ENCODE data around the gene BTNL9.
"Not testable (repeated sequence)": the region's sequence is repeated elsewhere in the genome, so short reads cannot be mapped to it uniquely, and the experiment has no call there.

BTNL9 gene

DNA sequence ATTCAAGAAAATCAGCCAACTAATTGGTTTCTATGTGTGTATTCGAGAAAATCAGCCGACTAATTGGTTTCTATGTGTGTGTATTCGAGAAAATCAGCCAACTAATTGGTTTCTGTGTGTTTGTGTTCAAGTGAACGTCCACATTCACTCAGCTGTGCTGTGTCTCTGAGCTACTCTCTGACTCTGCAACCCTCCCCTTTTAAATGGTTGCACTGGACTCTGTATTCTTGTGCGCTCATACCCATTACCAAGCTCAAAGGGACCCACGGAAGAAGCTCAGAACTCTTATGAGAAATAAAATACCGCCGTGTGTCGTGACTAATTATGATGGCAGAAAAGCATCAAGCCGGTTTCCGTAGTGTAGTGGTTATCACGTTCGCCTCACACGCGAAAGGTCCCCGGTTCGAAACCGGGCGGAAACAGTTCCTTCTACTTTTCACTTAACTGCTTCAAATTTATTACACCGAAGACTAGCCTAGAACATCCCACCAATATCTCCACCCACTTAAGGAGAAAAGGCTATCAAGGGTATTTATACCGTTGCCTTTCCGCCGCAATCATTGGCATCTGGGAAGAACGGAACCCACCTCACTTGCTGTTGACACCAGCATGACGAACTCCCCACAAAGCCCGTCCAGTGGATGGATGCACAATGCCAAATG lies 56.8 kb downstream of the BTNL9 start:
- H3K9me3 ChIP-seq (ENCODE audit: control insufficient read depth in 5 of 5, low read length in 5 of 5); H3K4me1 ChIP-seq (ENCODE audit: control insufficient read depth in 5 of 5, insufficient read depth in 5 of 5, low read length in 5 of 5): not testable (repeated sequence)
- H3K27me3 ChIP-seq (ENCODE audit: control insufficient read depth in 5 of 5, insufficient read depth in 4 of 5, low read length in 5 of 5), result peaks cover 18 to 31% (median 21%) of the 10 kb centered on the region in 5 donors

GRCh38 chr5:181097383-181097753 lies 57.3 kb downstream of the BTNL9 start:
- H3K27me3 ChIP-seq (ENCODE audit: control insufficient read depth in 5 of 5, insufficient read depth in 4 of 5, low read length in 5 of 5), result peaks cover 14 to 29% (median 20%) of the 10 kb centered on the region in 5 donors
- H3K27ac ChIP-seq (ENCODE audit: low read depth, low read length); H3K4me3 ChIP-seq (ENCODE audit: low read depth in 1 of 5, low read length in 5 of 5); H3K4me1 ChIP-seq (ENCODE audit: control insufficient read depth in 5 of 5, insufficient read depth in 5 of 5, low read length in 5 of 5); H3K36me3 ChIP-seq (ENCODE audit: control insufficient read depth in 5 of 5, insufficient read depth in 5 of 5, low read length in 5 of 5); H3K9me3 ChIP-seq (ENCODE audit: control insufficient read depth in 5 of 5, low read length in 5 of 5); H3K9ac ChIP-seq (ENCODE audit: low read length in 5 of 5): not testable (repeated sequence)

More for the DNA sequence above, 56.8 kb downstream of the BTNL9 start:
- not testable (repeated sequence) for H3K4me3 ChIP-seq (ENCODE audit: low read depth in 1 of 5, low read length in 5 of 5); H3K9ac ChIP-seq (ENCODE audit: low read length in 5 of 5); H3K36me3 ChIP-seq (ENCODE audit: control insufficient read depth in 5 of 5, insufficient read depth in 5 of 5, low read length in 5 of 5); H3K27ac ChIP-seq (ENCODE audit: low read depth, low read length)

DNA sequence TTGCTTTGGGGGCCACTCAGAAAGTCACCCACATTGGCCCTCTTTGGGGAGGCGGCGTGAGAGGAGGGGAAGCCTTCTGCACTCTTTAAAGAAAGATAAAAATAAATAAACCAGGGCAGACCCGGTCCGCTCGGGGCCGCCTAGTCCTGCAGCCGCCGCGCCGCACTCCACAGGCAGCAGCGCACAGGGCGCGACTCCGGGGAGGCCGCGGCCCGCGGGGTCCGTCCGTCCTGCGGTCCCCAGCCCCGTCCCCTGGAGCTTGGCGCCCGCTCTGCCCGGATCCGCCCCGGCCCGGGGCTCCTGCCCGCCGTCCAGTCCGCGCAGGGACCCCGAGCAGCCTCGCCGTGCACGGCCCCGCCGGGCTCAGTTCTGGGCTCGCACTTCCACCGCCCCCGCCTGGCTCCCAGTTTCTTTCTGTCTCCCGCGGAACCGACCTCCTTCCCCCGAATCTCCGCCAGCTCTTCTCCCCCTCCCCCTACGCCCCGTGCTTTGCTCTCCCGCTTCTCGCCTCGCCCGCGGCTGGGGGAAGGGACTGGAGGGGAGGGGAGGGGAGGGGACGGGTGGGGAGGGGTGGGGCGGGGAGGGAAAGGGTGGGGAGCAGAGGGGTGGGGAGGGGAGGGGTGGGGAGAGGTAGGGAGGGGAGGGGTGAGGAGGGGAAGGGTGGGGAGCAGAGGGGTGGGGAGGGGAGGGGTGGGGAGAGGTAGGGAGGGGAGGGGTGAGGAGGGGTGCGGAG lies 57.9 kb downstream of the BTNL9 start:
- H3K9me3 ChIP-seq (ENCODE audit: control insufficient read depth in 5 of 5, low read length in 5 of 5); H3K36me3 ChIP-seq (ENCODE audit: control insufficient read depth in 5 of 5, insufficient read depth in 5 of 5, low read length in 5 of 5); H3K4me3 ChIP-seq (ENCODE audit: low read depth in 1 of 5, low read length in 5 of 5); H3K9ac ChIP-seq (ENCODE audit: low read length in 5 of 5); H3K4me1 ChIP-seq (ENCODE audit: control insufficient read depth in 5 of 5, insufficient read depth in 5 of 5, low read length in 5 of 5); H3K27ac ChIP-seq (ENCODE audit: low read depth, low read length): not testable (repeated sequence)
- peaks cover 11 to 24% (median 18%) of the 10 kb centered on the region in 5 donors for H3K27me3 ChIP-seq (ENCODE audit: control insufficient read depth in 5 of 5, insufficient read depth in 4 of 5, low read length in 5 of 5)

DNA sequence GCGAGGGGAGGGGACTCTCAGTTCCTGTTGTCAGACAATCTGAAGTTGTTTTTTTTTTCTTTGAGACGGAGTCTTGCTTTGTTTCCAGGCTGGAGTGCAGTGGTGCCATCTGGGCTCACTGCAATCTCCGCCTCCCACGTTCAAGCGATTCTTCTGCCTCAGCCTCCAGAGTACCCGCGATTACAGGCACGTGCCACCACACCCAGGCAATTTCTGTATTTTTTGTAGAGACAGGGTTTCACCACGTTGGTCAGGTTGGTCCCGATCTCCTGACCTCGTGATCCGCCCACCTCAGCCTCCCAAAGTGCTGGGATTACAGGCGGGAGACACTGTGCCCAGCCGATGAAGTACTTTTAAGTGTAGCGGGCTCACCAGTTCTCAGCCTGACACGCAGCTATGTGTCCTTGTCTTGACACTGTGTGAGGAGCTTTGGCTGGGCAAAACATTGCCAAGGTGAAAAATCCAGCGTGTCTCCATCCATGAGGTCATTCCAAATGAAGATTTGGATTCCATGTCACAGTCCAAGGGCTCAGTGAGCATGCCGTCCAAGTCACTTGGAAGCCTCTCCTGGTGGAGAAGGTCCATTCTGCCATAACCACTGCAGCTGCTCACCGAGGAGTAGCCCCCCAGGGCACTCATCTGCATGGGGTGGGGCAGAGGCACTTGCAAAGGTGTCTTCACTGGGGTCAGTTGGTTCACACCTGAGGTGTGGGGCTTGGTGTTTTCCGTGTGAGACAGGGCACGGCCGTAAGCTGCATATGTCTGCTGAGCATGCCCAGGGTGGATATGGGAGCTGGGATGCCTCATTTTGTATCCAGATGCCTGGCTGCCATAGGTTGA lies 58.9 kb downstream of the BTNL9 start:
- Histone ChIP-seq H3K27me3 (ENCODE audit: control insufficient read depth in 5 of 5, insufficient read depth in 4 of 5, low read length in 5 of 5) (peaks cover 11 to 18% (median 18%) of the 10 kb centered on the region in 5 donors), H3K4me3 (ENCODE audit: low read depth in 1 of 5, low read length in 5 of 5) (no peak overlapping the region), H3K27ac (ENCODE audit: low read depth, low read length) (no peak overlapping the region), H3K36me3 (ENCODE audit: control insufficient read depth in 5 of 5, insufficient read depth in 5 of 5, low read length in 5 of 5) (no peaks in the 10 kb centered on the region), H3K9me3 (ENCODE audit: control insufficient read depth in 5 of 5, low read length in 5 of 5) (no peaks in the 10 kb centered on the region), H3K9ac (ENCODE audit: low read length in 5 of 5) (no peak overlapping the region), H3K4me1 (ENCODE audit: control insufficient read depth in 5 of 5, insufficient read depth in 5 of 5, low read length in 5 of 5) (peaks cover 0 to 10% (median 5%) of the 10 kb centered on the region in 5 donors)

DNA sequence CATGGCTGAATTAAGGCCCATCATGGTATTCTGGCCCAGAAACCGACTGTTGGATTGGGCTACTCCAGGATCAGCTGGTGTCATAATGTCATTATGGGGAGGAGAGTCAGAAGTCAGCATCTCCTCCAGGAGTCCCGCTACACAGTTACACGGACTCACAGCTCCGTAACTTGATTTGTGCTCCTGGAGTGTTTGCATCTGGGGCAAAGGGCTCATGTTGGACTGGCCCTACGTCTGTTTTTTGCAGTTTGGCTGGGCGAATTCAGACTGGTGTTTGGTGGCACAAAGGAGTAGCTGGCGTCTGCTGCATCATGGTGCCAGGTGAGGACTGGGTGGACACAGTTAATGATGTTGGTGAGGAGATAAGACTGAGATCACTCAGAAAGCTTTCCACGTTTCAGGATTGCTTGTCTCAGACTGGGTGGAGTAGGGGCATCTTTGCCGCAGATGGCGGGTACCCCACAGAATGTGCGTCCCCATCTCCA lies 59.6 kb downstream of the BTNL9 start:
- no peaks in the 10 kb centered on the region for H3K36me3 ChIP-seq (ENCODE audit: control insufficient read depth in 5 of 5, insufficient read depth in 5 of 5, low read length in 5 of 5)
- H3K4me3 ChIP-seq (ENCODE audit: low read depth in 1 of 5, low read length in 5 of 5), result peak overlapping the region in 1 of 5 donors; percentile 4
- H3K9me3 ChIP-seq (ENCODE audit: control insufficient read depth in 5 of 5, low read length in 5 of 5), result no peaks in the 10 kb centered on the region
- H3K27ac ChIP-seq (ENCODE audit: low read depth, low read length), result no peak overlapping the region
- no peak overlapping the region for H3K9ac ChIP-seq (ENCODE audit: low read length in 5 of 5)
- H3K4me1 ChIP-seq (ENCODE audit: control insufficient read depth in 5 of 5, insufficient read depth in 5 of 5, low read length in 5 of 5), result peaks cover 0 to 12% (median 5%) of the 10 kb centered on the region in 5 donors
- H3K27me3 ChIP-seq (ENCODE audit: control insufficient read depth in 5 of 5, insufficient read depth in 4 of 5, low read length in 5 of 5), result peaks cover 11 to 22% (median 18%) of the 10 kb centered on the region in 5 donors

DNA sequence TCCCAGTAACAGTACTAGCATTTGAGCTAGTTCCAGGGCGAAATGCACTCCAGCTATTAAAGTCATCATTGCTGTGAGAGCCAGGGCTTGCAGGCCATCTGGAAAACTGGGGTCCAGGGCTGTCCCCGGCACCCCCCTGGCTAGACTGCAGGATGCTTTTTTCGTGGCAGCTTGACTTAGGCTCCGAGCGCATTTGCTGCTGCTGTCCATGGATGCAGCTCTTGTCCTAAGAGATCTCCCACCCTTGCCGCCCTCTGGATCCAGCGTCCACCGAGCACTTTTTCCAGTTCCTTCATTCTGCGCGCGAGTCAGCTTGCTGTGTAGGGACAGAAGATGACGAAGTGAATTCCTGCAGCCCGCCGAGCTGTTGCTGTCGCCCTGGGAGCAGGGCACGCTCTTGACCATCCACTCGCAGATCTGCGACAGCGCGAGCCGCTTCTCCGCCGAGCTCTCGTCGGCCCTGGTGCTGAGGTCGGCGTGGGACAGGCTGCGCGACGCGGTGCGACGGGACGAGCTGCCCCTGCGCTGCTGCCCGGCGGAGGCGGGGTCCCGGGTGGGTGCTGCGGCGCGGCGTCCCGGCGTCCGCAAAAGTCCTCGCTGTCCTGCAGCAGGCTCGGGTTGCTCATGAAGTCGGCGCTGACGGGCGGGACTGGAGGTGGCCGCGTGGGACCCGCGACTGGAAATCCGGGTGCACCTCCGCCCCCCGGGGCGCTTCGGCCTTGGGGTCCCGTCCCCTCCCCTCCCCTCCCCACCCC lies 60.2 kb downstream of the BTNL9 start:
- Histone ChIP-seq H3K4me1 (ENCODE audit: control insufficient read depth in 5 of 5, insufficient read depth in 5 of 5, low read length in 5 of 5) (peaks cover 0 to 14% (median 5%) of the 10 kb centered on the region in 5 donors), H3K36me3 (ENCODE audit: control insufficient read depth in 5 of 5, insufficient read depth in 5 of 5, low read length in 5 of 5) (no peaks in the 10 kb centered on the region), H3K27ac (ENCODE audit: low read depth, low read length) (no peak overlapping the region), H3K27me3 (ENCODE audit: control insufficient read depth in 5 of 5, insufficient read depth in 4 of 5, low read length in 5 of 5) (peaks cover 11 to 22% (median 20%) of the 10 kb centered on the region in 5 donors), H3K4me3 (ENCODE audit: low read depth in 1 of 5, low read length in 5 of 5) (peak overlapping the region in 3 of 5 donors; percentile 4 to 48 (median 17)), H3K9me3 (ENCODE audit: control insufficient read depth in 5 of 5, low read length in 5 of 5) (no peaks in the 10 kb centered on the region), H3K9ac (ENCODE audit: low read length in 5 of 5) (no peak overlapping the region)

DNA sequence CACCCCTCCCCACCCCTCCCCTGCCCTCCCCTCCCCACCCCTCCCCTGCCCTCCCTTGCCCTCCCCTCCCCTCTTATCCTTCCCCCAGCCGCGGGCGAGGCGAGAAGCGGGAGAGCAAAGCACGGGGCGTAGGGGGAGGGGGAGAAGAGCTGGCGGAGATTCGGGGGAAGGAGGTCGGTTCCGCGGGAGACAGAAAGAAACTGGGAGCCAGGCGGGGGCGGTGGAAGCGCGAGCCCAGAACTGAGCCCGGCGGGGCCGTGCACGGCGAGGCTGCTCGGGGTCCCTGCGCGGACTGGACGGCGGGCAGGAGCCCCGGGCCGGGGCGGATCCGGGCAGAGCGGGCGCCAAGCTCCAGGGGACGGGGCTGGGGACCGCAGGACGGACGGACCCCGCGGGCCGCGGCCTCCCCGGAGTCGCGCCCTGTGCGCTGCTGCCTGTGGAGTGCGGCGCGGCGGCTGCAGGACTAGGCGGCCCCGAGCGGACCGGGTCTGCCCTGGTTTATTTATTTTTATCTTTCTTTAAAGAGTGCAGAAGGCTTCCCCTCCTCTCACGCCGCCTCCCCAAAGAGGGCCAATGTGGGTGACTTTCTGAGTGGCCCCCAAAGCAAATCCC lies 61.1 kb downstream of the BTNL9 start:
- not testable (repeated sequence) for H3K27ac ChIP-seq (ENCODE audit: low read depth, low read length); H3K4me3 ChIP-seq (ENCODE audit: low read depth in 1 of 5, low read length in 5 of 5); H3K36me3 ChIP-seq (ENCODE audit: control insufficient read depth in 5 of 5, insufficient read depth in 5 of 5, low read length in 5 of 5); H3K9me3 ChIP-seq (ENCODE audit: control insufficient read depth in 5 of 5, low read length in 5 of 5); H3K9ac ChIP-seq (ENCODE audit: low read length in 5 of 5)
- Histone ChIP-seq H3K4me1 (ENCODE audit: control insufficient read depth in 5 of 5, insufficient read depth in 5 of 5, low read length in 5 of 5) (peaks cover 0 to 14% (median 5%) of the 10 kb centered on the region in 5 donors), H3K27me3 (ENCODE audit: control insufficient read depth in 5 of 5, insufficient read depth in 4 of 5, low read length in 5 of 5) (peaks cover 13 to 22% (median 20%) of the 10 kb centered on the region in 5 donors)

- H3K36me3 ChIP-seq (ENCODE audit: control insufficient read depth in 5 of 5, insufficient read depth in 5 of 5, low read length in 5 of 5); H3K9me3 ChIP-seq (ENCODE audit: control insufficient read depth in 5 of 5, low read length in 5 of 5); H3K4me3 ChIP-seq (ENCODE audit: low read depth in 1 of 5, low read length in 5 of 5); H3K27ac ChIP-seq (ENCODE audit: low read depth, low read length); H3K9ac ChIP-seq (ENCODE audit: low read length in 5 of 5): not testable (repeated sequence)
- Histone ChIP-seq H3K4me1 (ENCODE audit: control insufficient read depth in 5 of 5, insufficient read depth in 5 of 5, low read length in 5 of 5) (peaks cover 0 to 14% (median 5%) of the 10 kb centered on the region in 5 donors), H3K27me3 (ENCODE audit: control insufficient read depth in 5 of 5, insufficient read depth in 4 of 5, low read length in 5 of 5) (peaks cover 18 to 28% (median 25%) of the 10 kb centered on the region in 5 donors)
Measured at GRCh38 chr5:181101930-181102674, 62.0 kb downstream of the BTNL9 start.

- H3K9me3 ChIP-seq (ENCODE audit: control insufficient read depth in 5 of 5, low read length in 5 of 5); H3K36me3 ChIP-seq (ENCODE audit: control insufficient read depth in 5 of 5, insufficient read depth in 5 of 5, low read length in 5 of 5); H3K4me3 ChIP-seq (ENCODE audit: low read depth in 1 of 5, low read length in 5 of 5); H3K27ac ChIP-seq (ENCODE audit: low read depth, low read length); H3K9ac ChIP-seq (ENCODE audit: low read length in 5 of 5): not testable (repeated sequence)
- peaks cover 26 to 42% (median 36%) of the 10 kb centered on the region in 5 donors for H3K27me3 ChIP-seq (ENCODE audit: control insufficient read depth in 5 of 5, insufficient read depth in 4 of 5, low read length in 5 of 5)
- peaks cover 0 to 14% (median 5%) of the 10 kb centered on the region in 5 donors for H3K4me1 ChIP-seq (ENCODE audit: control insufficient read depth in 5 of 5, insufficient read depth in 5 of 5, low read length in 5 of 5)
Measured at GRCh38 chr5:181104259-181104568, 64.1 kb downstream of the BTNL9 start.
